ENCODE results near the gene BOD1L1.
A peak's percentile ranks its signal among the peaks of the same experiment; 100 is the strongest.

BOD1L1 gene

DNA sequence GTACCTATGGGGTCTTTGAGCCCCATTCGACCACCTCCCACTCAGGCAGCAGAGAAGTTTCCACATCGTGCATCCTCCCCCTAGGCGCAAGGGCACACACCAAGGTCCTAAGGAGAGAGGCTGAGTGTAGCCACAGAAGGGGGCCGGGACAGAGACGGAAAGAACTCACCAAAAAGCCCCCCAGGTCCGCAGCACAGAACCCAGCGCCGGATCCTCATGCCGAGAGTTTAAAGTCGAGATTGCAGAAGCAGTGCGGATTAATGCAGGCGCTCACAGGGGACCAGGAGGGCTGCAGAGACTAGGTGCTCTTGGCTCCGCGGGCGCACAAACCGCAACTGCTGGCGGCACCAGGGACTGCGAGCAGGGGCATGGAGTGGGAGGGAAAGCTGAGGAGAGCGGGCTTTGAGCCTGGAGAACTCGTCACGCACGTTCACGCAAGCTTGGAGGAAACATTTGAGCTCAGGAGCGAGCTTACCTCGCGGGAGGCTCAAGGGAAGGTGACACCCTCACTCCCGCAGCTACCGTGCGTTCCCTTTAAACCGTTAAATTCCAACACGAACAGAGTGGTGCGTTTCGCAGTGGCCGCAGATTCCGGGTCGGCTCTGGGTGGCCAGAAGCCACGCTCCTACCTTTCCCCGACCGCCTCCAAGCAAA, 91.7 kb downstream of the BOD1L1 start:
- H3K9me3 ChIP-seq (ENCODE audit: insufficient read depth, low read depth, low read length), result peaks cover 27% of the 10 kb centered on the region; the same call in 1 of the 2 replicates
- no peaks in the 10 kb centered on the region for H3K36me3 ChIP-seq (ENCODE audit: insufficient read depth, low read depth, low read length)
- H3K27me3 ChIP-seq (ENCODE audit: insufficient read depth, low read length), result peaks cover 100% of the 10 kb centered on the region
- peaks cover 18% of the 10 kb centered on the region; the same call in 1 of the 2 replicates for H3K4me1 ChIP-seq (ENCODE audit: insufficient read depth, low read length)
- no peak overlapping the region for H3K9ac ChIP-seq (ENCODE audit: low read depth, low read length)
- H3K4me3 ChIP-seq (ENCODE audit: low read length), result no peak overlapping the region
- no peak overlapping the region for H3K27ac ChIP-seq (ENCODE audit: low read length)

DNA sequence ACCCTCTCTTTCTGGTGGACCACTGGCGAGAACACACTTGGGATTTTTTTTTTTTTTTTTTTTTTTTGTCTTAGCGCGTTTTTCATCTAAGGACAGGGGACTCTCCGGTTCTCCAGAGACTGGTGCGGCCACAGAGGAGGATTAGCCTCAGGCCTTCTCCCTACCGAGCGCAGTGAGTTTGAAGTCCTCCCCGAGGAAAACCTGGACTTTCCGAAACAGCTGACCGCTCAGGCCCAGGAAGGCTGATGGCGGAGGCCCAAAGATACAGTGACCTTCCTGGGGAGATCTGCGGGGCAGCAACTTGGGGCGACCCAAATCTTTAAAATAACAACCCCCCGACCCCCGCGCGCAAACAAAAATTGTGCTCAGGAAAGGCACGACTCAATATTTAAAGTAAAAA, 92.4 kb downstream of the BOD1L1 start:
- Histone ChIP-seq H3K9ac (ENCODE audit: low read depth, low read length) (no peak overlapping the region), H3K4me3 (ENCODE audit: low read length) (no peak overlapping the region), H3K27me3 (ENCODE audit: insufficient read depth, low read length) (peaks cover 100% of the 10 kb centered on the region), H3K36me3 (ENCODE audit: insufficient read depth, low read depth, low read length) (no peaks in the 10 kb centered on the region), H3K9me3 (ENCODE audit: insufficient read depth, low read depth, low read length) (peaks cover 27% of the 10 kb centered on the region; the same call in 1 of the 2 replicates), H3K4me1 (ENCODE audit: insufficient read depth, low read length) (peaks cover 18% of the 10 kb centered on the region; the same call in 1 of the 2 replicates), H3K27ac (ENCODE audit: low read length) (no peak overlapping the region)

DNA sequence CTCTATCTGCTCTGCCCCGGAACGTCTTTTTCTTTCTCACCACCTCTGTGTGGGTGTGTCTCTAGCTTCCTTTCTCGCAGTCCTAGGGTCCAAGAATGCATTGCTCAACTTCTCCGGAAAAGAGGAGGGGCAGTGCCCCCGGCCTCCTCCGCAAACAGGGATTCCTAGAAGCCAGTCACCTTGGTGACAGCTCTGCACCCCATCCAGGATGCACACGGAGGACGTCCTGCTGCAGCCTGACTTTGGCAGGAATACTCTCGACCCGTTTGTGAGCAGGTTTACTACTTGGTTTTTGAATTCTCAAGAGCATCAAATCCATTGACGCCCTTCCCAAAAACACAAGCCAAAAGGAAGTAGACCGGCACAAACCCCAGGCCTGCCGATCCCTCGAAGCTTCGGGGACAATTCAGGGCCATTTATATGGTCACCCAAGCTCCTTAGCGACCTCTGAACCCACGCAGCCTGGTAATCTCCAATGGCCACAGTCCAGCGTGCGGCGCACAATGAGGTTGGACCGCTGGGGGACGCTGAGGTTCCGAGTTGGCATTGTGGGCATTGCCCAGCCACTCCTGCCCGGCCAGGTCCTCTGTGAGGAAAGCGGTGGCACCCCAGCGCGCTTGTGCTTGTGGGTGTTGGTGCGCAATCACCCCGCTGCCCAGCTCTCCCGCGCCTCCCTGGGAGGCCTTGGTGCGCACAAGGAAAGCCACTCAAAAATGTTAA, 93.0 kb downstream of the BOD1L1 start:
- H3K27me3 ChIP-seq (ENCODE audit: insufficient read depth, low read length), result peaks cover 100% of the 10 kb centered on the region
- no peak overlapping the region for H3K27ac ChIP-seq (ENCODE audit: low read length)
- no peak overlapping the region for H3K4me3 ChIP-seq (ENCODE audit: low read length)
- peaks cover 18% of the 10 kb centered on the region; the same call in 1 of the 2 replicates for H3K4me1 ChIP-seq (ENCODE audit: insufficient read depth, low read length)
- no peak overlapping the region for H3K9ac ChIP-seq (ENCODE audit: low read depth, low read length)
- H3K9me3 ChIP-seq (ENCODE audit: insufficient read depth, low read depth, low read length), result peaks cover 27% of the 10 kb centered on the region; the same call in 1 of the 2 replicates
- no peaks in the 10 kb centered on the region for H3K36me3 ChIP-seq (ENCODE audit: insufficient read depth, low read depth, low read length)

DNA sequence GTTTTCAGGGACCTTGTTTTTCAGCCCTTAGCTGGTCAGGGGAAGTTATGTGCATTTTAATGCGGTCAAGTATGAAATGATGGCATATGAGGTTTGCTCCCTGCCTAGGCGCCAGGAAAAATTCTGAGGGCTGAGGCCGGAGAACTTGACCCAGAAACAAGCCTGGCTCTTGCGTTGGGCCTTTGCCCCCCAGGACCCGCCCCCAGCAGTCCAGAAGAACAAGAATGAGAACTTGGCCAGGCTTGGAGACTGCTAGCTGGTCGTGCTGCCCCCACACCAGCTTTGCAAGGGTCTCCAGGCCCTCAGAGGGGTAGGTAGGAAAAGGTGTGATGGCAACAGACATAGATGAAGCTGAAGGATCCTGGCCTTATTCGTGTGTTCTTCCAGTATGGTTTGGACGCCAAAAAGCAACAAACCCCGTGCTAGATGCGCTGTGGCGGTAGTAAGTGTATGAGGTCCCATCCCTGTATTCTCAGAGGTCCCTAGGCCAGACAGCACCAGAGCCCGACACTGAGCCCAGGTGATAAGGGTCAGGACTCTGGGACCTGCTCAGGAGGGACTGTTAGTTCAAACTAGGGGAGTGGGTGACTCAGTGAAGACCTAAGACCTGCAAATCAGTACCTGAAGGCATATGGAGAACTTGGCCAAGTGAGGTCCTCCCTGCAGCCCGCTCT, 93.7 kb downstream of the BOD1L1 start:
- Histone ChIP-seq H3K4me1 (ENCODE audit: insufficient read depth, low read length) (peaks cover 21% of the 10 kb centered on the region; the same call in 1 of the 2 replicates), H3K27ac (ENCODE audit: low read length) (no peak overlapping the region), H3K27me3 (ENCODE audit: insufficient read depth, low read length) (peaks cover 100% of the 10 kb centered on the region), H3K9me3 (ENCODE audit: insufficient read depth, low read depth, low read length) (peaks cover 25% of the 10 kb centered on the region; the same call in 1 of the 2 replicates), H3K9ac (ENCODE audit: low read depth, low read length) (no peak overlapping the region), H3K4me3 (ENCODE audit: low read length) (no peak overlapping the region), H3K36me3 (ENCODE audit: insufficient read depth, low read depth, low read length) (no peaks in the 10 kb centered on the region)

DNA sequence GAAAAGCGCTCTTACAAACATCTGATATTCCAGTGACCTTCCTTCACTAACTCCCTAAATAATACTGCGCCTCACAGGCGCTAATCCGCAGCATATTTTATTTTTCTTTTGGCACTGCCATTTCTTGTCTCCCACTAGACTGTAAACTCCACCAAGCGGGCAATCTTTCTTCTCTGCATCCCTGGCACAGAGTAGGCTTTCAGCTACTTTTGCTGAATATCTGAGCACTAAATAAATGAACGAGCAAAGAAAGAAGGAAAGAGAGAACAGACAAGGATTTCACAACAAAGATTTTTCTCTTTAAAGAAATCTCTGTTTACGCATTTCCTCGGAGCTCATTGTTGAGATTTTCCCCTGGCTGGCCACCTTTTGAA, 95.9 kb downstream of the BOD1L1 start:
- H3K27ac ChIP-seq (ENCODE audit: low read length), result no peak overlapping the region
- peaks cover 14% of the 10 kb centered on the region; the same call in 1 of the 2 replicates for H3K9me3 ChIP-seq (ENCODE audit: insufficient read depth, low read depth, low read length)
- H3K9ac ChIP-seq (ENCODE audit: low read depth, low read length), result no peak overlapping the region
- H3K4me3 ChIP-seq (ENCODE audit: low read length), result peak overlapping the region; percentile 51; the same call in 1 of the 2 replicates
- no peaks in the 10 kb centered on the region for H3K36me3 ChIP-seq (ENCODE audit: insufficient read depth, low read depth, low read length)
- H3K4me1 ChIP-seq (ENCODE audit: insufficient read depth, low read length), result peaks cover 21% of the 10 kb centered on the region; the same call in 1 of the 2 replicates
- H3K27me3 ChIP-seq (ENCODE audit: insufficient read depth, low read length), result peaks cover 100% of the 10 kb centered on the region

DNA sequence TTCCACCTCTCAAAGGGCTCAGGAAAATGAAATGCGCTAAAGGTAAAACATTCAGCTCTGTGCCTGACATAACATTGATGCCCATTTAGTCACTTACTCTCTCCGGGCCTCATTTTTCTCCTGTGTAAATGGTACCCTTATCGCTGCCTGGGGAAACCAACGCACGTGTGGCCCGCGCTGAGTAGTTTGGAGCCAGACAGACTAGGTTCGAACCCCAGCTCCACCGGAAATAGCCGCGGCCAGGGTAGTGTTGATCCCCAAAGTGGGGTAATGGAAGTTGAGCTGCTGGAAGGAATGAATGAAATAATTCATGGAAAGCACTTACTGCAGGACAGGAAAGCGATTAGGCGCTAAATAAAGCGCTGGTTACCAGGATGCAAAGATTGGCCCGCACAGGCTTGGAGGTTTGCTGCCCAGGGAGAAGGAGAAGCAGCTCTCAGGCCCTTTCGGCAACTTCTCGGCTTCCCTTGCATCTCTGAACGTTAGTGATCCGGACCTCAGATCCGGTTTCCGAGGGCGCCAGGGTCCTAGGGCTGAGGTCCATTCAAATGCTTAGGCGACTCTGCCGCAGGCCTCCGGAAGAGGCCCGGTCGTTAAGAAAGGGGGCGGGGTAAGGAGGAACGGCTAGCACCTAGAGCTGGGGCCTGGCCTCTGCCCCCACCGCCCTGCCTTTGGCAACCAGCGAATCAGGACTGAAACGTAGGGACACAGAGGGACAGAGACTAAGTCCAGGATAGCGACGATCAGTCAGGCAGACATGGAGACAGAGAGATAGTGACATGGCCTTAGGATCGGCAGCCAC, 96.5 kb downstream of the BOD1L1 start:
- peaks cover 21% of the 10 kb centered on the region; the same call in 1 of the 2 replicates for H3K4me1 ChIP-seq (ENCODE audit: insufficient read depth, low read length)
- H3K27me3 ChIP-seq (ENCODE audit: insufficient read depth, low read length), result peaks cover 100% of the 10 kb centered on the region

DNA sequence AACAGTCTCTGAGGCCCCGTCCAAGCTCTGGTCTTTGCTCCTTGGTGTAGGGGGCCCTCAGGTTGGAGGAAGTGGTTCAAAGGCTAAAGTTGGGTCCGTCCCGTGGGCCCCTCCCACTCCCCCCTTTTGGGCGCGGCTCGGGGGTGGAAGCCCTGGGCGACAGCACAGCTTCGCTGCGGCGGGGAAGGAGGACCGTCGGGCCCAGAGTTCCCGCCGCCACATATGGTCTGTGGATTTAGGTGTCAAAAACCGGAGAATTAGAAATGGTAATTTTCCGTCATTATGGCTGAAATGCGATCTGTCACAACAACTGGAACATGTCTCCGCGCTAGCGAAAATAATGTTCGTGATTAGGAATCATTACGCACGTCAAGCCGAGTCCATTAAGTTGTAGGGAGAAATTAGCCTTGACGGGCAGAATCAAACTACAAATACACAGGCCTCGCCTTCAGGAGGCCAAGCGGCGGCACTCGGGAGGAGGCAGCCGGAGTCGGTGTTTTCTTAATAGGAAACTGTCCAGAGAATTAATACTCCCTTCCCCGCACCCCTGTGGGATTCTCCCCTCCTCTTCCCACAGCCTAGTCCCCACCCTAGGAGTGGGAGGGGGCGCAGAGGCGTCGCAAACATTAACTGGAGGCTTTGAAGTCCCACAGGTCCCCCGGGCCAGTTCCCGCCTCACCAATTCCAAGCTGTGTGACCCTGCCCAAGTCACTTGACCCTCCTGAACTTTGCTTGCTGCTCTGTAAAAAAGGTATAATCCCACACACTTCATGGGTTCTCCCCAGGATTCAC, 98.2 kb downstream of the BOD1L1 start:
- Histone ChIP-seq H3K27me3 (ENCODE audit: insufficient read depth, low read length) (peaks cover 100% of the 10 kb centered on the region), H3K27ac (ENCODE audit: low read length) (no peak overlapping the region), H3K36me3 (ENCODE audit: insufficient read depth, low read depth, low read length) (no peaks in the 10 kb centered on the region), H3K9ac (ENCODE audit: low read depth, low read length) (no peak overlapping the region), H3K4me1 (ENCODE audit: insufficient read depth, low read length) (peaks cover 31% of the 10 kb centered on the region), H3K9me3 (ENCODE audit: insufficient read depth, low read depth, low read length) (peaks cover 19% of the 10 kb centered on the region), H3K4me3 (ENCODE audit: low read length) (no peak overlapping the region)

More for the DNA sequence above, 96.5 kb downstream of the BOD1L1 start:
- peak overlapping the region; percentile 51 for H3K4me3 ChIP-seq (ENCODE audit: low read length)
- H3K27ac ChIP-seq (ENCODE audit: low read length), result no peak overlapping the region
- H3K9me3 ChIP-seq (ENCODE audit: insufficient read depth, low read depth, low read length), result peaks cover 9% of the 10 kb centered on the region; the same call in 1 of the 2 replicates
- no peaks in the 10 kb centered on the region for H3K36me3 ChIP-seq (ENCODE audit: insufficient read depth, low read depth, low read length)
- H3K9ac ChIP-seq (ENCODE audit: low read depth, low read length), result no peak overlapping the region

DNA sequence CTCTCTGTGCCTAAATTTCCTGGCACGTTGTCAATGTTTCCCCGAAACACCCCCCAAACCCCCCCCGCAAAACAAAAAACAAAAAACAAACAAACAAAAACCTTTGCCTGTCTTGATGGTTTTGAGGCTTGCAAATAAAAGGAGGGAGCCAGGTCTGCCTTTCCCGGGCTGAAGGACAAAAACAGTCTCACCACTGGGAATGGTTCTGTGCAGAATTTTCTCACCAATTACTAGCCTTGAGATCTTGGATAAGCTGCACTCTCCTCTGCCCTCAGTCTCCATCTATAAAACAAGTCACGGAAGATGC, 98.8 kb downstream of the BOD1L1 start:
- peaks cover 100% of the 10 kb centered on the region for H3K27me3 ChIP-seq (ENCODE audit: insufficient read depth, low read length)
- no peaks in the 10 kb centered on the region for H3K36me3 ChIP-seq (ENCODE audit: insufficient read depth, low read depth, low read length)
- no peak overlapping the region for H3K27ac ChIP-seq (ENCODE audit: low read length)
- H3K9me3 ChIP-seq (ENCODE audit: insufficient read depth, low read depth, low read length), result peaks cover 23% of the 10 kb centered on the region
- no peak overlapping the region for H3K4me3 ChIP-seq (ENCODE audit: low read length)
- H3K9ac ChIP-seq (ENCODE audit: low read depth, low read length), result no peak overlapping the region
- H3K4me1 ChIP-seq (ENCODE audit: insufficient read depth, low read length), result peaks cover 26% of the 10 kb centered on the region

DNA sequence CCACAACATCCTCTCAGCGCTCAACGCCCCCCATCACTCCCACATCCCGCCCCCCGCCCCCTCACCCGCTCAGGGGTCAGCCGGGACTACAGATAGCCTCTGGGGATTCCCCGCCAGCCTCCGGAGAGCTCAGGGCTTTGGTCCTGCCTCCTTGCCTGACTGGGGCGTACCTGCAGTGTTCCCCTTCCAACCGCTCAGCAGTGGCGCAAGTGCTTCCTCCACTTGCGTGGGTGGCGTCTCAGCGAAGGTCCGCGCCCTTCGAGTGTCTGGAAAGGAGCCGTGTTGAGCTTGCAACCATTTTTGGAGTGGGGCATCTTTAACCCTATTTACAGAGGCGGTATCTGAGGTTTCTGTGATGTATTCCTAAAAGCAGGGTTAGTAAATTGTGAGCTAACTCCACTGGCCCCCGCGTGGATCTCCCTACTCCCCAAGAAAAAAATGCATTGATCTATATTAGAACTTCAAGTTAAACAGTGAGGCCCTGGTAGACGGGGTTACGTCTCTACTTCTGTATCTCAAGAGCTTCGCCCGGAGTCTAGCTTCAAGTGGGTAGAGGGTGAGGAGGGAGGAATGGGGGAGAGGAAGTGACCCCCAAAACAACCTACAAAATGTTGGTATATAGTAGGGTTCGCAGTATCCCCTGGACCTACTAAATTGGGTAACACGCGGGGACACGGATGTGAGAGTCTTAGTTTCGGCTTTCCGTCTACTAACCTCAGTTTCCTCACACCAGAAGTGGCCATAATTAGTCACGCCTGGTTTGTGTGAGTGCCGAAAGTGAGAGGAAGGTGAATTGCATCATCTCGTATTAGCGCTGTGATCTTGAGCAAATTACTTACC, 99.3 kb downstream of the BOD1L1 start:
- H3K27ac ChIP-seq (ENCODE audit: low read length), result no peak overlapping the region
- H3K36me3 ChIP-seq (ENCODE audit: insufficient read depth, low read depth, low read length), result no peaks in the 10 kb centered on the region
- H3K9me3 ChIP-seq (ENCODE audit: insufficient read depth, low read depth, low read length), result peaks cover 23% of the 10 kb centered on the region
- H3K4me1 ChIP-seq (ENCODE audit: insufficient read depth, low read length), result peaks cover 28% of the 10 kb centered on the region
- no peak overlapping the region for H3K4me3 ChIP-seq (ENCODE audit: low read length)
- H3K27me3 ChIP-seq (ENCODE audit: insufficient read depth, low read length), result peaks cover 100% of the 10 kb centered on the region
- no peak overlapping the region for H3K9ac ChIP-seq (ENCODE audit: low read depth, low read length)
